SK-N-SH treated with all-trans-retinoic acid at 6 μM for 48 hours (cell line): ENCODE data around the gene SLC28A2.

Experiments
- ATAC-seq: fragments of 200-7000 bp; cut with Tn5 transposase; 3 replicates; pipeline ENCODE4 v1.9.1; 2020; ENCODE audit warnings: mild to moderate bottlenecking, moderate library complexity
- ARNTL ChIP-seq: fragments of 450-650 bp; formaldehyde crosslinking; IDR thresholded peaks from 2 replicates; pipeline ENCODE4 v1.5.0; 2020; ENCODE audit warnings: low read depth, mild to moderate bottlenecking, moderate library complexity, borderline replicate concordance
- BACH2 ChIP-seq: fragments of 250-450 bp; sonication (Bioruptor Pico); IDR thresholded peaks from 2 replicates; pipeline ENCODE4 v1.9.0; 2021; ENCODE audit warnings: mild to moderate bottlenecking, borderline replicate concordance
- CREB5 ChIP-seq: fragments of 250-450 bp; sonication (Bioruptor Pico); IDR thresholded peaks from 2 replicates; pipeline ENCODE4 v1.5.1; 2020; ENCODE audit warnings: low read depth, mild to moderate bottlenecking, moderate library complexity
- CSDC2 ChIP-seq: fragments of 250-450 bp; sonication (Bioruptor Pico); IDR thresholded peaks from 2 replicates; pipeline ENCODE4 v1.5.0; 2020; ENCODE audit warnings: mild to moderate bottlenecking, moderate library complexity
- CSRNP3 ChIP-seq: fragments of 250-450 bp; sonication (Bioruptor Pico); IDR thresholded peaks from 2 replicates; pipeline ENCODE4 v1.5.1; 2021; ENCODE audit warnings: mild to moderate bottlenecking, moderate library complexity
- ESRRG ChIP-seq: fragments of 250-450 bp; sonication (Bioruptor Pico); IDR thresholded peaks from 2 replicates; pipeline ENCODE4 v1.6.1; 2021; ENCODE audit warnings: mild to moderate bottlenecking
- GLIS3 ChIP-seq: fragments of 250-450 bp; sonication (Bioruptor Pico); IDR thresholded peaks from 2 replicates; pipeline ENCODE4 v1.5.0; 2020; ENCODE audit warnings: mild to moderate bottlenecking, moderate library complexity
- ISL1 ChIP-seq: fragments of 250-450 bp; sonication (Bioruptor Pico); IDR thresholded peaks from 2 replicates; pipeline ENCODE4 v2.1.2; 2022; ENCODE audit warnings: mild to moderate bottlenecking, moderate library complexity
- OSR1 ChIP-seq: fragments of 250-450 bp; sonication (Bioruptor Pico); IDR thresholded peaks from 2 replicates; pipeline ENCODE4 v1.8.0; 2022; ENCODE audit warnings: moderate library complexity, mild to moderate bottlenecking, inconsistent platforms
- PATZ1 ChIP-seq: fragments of 250-450 bp; sonication (Bioruptor Pico); IDR thresholded peaks from 2 replicates; pipeline ENCODE4 v1.8.0; 2020; ENCODE audit warnings: mild to moderate bottlenecking, moderate library complexity, borderline replicate concordance
- POU6F1 ChIP-seq: fragments of 250-450 bp; sonication (Bioruptor Pico); IDR thresholded peaks from 2 replicates; pipeline ENCODE4 v1.8.0; 2021; ENCODE audit warnings: low read depth, mild to moderate bottlenecking, moderate library complexity, borderline replicate concordance
- PPARA ChIP-seq: fragments of 250-450 bp; sonication (Bioruptor Pico); IDR thresholded peaks from 2 replicates; pipeline ENCODE4 v1.5.0; 2020; ENCODE audit warnings: mild to moderate bottlenecking, borderline replicate concordance
- RARB ChIP-seq: fragments of 250-450 bp; sonication (Bioruptor Pico); IDR thresholded peaks from 2 replicates; pipeline ENCODE4 v1.8.0; 2021; ENCODE audit warnings: mild to moderate bottlenecking, moderate library complexity
- TCF4 ChIP-seq: fragments of 250-450 bp; sonication (Bioruptor Pico); IDR thresholded peaks from 2 replicates; pipeline ENCODE4 v1.8.0; 2021; ENCODE audit warnings: mild to moderate bottlenecking, moderate library complexity, borderline replicate concordance
- TOX ChIP-seq: fragments of 250-450 bp; sonication (Bioruptor Pico); IDR thresholded peaks from 2 replicates; pipeline ENCODE4 v1.8.0; 2021; ENCODE audit warnings: mild to moderate bottlenecking, moderate library complexity, borderline replicate concordance
- TSHZ2 ChIP-seq: fragments of 250-450 bp; sonication (Bioruptor Pico); IDR thresholded peaks from 2 replicates; pipeline ENCODE4 v1.5.0; 2020; ENCODE audit warnings: mild to moderate bottlenecking, moderate library complexity
- ZC3H10 ChIP-seq: fragments of 250-450 bp; sonication (Bioruptor Pico); IDR thresholded peaks from 2 replicates; pipeline ENCODE4 v1.5.1; 2021; ENCODE audit warnings: mild to moderate bottlenecking, moderate library complexity
- ZFP3 ChIP-seq: fragments of 250-450 bp; sonication (Bioruptor Pico); IDR thresholded peaks from 2 replicates; pipeline ENCODE4 v1.5.0; 2020; ENCODE audit warnings: mild to moderate bottlenecking, moderate library complexity
- ZFP30 ChIP-seq: fragments of 450-650 bp; formaldehyde crosslinking; IDR thresholded peaks from 2 replicates; pipeline ENCODE4 v1.5.0; 2022; ENCODE audit warnings: mild to moderate bottlenecking, moderate library complexity
- ZNF565 ChIP-seq: fragments of 450-650 bp; formaldehyde crosslinking; conservative IDR thresholded peaks from 2 replicates; pipeline ENCODE4 v1.5.0; 2020; ENCODE audit warnings: low read depth, mild to moderate bottlenecking, moderate library complexity
- ZNF70 ChIP-seq: fragments of 450-650 bp; formaldehyde crosslinking; IDR thresholded peaks from 2 replicates; pipeline ENCODE4 v1.5.0; 2020; ENCODE audit warnings: mild to moderate bottlenecking, moderate library complexity
- ZNF8 ChIP-seq: fragments of 450-650 bp; formaldehyde crosslinking; IDR thresholded peaks from 2 replicates; pipeline ENCODE4 v1.5.0; 2020; ENCODE audit warnings: mild to moderate bottlenecking, moderate library complexity

Gene SLC28A2

GRCh38 chr15:45268135-45268534 lies 16.1 kb downstream of the SLC28A2 start:
- ATAC-seq, result no peak
- TF ChIP-seq CSRNP3 (CRISPR knock-in tag) (no peak), ISL1 (CRISPR knock-in tag) (no peak), RARB (CRISPR knock-in tag) (no peak), ZNF70 (CRISPR knock-in tag) (no peak), ZFP3 (CRISPR knock-in tag) (no peak), CSDC2 (CRISPR knock-in tag) (no peak), PPARA (no peak), TCF4 (CRISPR knock-in tag) (no peak), GLIS3 (no peak), ESRRG (CRISPR knock-in tag) (no peak), TSHZ2 (CRISPR knock-in tag) (no peak), TOX (CRISPR knock-in tag) (no peak), ZFP30 (CRISPR knock-in tag) (no peak), POU6F1 (CRISPR knock-in tag) (no peak)

GRCh38 chr15:45274636-45275380 lies 22.8 kb downstream of the SLC28A2 start:
- TF ChIP-seq ZFP30 (CRISPR knock-in tag) (no peak), PPARA (no peak), ZNF565 (CRISPR knock-in tag) (no peak)
- ATAC-seq, result no peak

GRCh38 chr15:45276831-45277230 lies 24.8 kb downstream of the SLC28A2 start:
- ATAC-seq, result no peak
- no peak for TF ChIP-seq PPARA
- TF ChIP-seq CREB5 (CRISPR knock-in tag), result no peak
- TF ChIP-seq ARNTL, result no peak
- no peak for TF ChIP-seq CSRNP3 (CRISPR knock-in tag)
- TF ChIP-seq ZFP30 (CRISPR knock-in tag), result no peak

- peak; percentile 100 for ATAC-seq
- TF ChIP-seq PATZ1 (CRISPR knock-in tag) (no peak), ARNTL (no peak), ESRRG (CRISPR knock-in tag) (no peak), TCF4 (CRISPR knock-in tag) (no peak), CSRNP3 (CRISPR knock-in tag) (no peak), PPARA (no peak), BACH2 (CRISPR knock-in tag) (no peak), ZFP3 (CRISPR knock-in tag) (no peak), ISL1 (CRISPR knock-in tag) (no peak), ZC3H10 (CRISPR knock-in tag) (no peak), OSR1 (no peak), ZNF8 (CRISPR knock-in tag) (no peak), TOX (CRISPR knock-in tag) (no peak), ZNF70 (CRISPR knock-in tag) (no peak)
Observed at GRCh38 chr15:45279024-45279698, 27.1 kb downstream of the SLC28A2 start.
